WTC11 (cell line): Measurements from ENCODE around the gene CHN1. TPM values are rescaled to one million over a fixed set of nuclear protein-coding genes. Genes with fewer than 3 reads are reported as not detected.

Experiments used
- ATAC-seq: fragments of 200-7000 bp; cut with Tn5 transposase; 2 replicates; pipeline ENCODE4 v1.10.0; 2021; ENCODE audit warnings: mild to moderate bottlenecking, moderate library complexity
- CTCF ChIA-PET: fragments of 300-600 bp; sonication (Branson Sonifier 250); formaldehyde crosslinking; loops from one replicate; lab custom pipeline; 2021; ENCODE audit warnings: antibody characterized with exemption; lab: Charles Lee
- POLR2A ChIA-PET: fragments of 350-600 bp; sonication (Branson Sonifier 250); formaldehyde crosslinking; loops from one replicate; lab custom pipeline; 2021; ENCODE audit warnings: antibody characterized with exemption; lab: Charles Lee
- DNase-seq: peaks from one replicate; pipeline ENCODE4 v3.0.0; 2021; ENCODE audit warnings: low spot score
- H3K27ac Mint-ChIP-seq: 2 replicates; pipeline ENCODE4 v1.8.0; 2021; ENCODE audit warnings: mixed read lengths
- H3K27me3 Mint-ChIP-seq: 2 replicates; pipeline ENCODE4 v1.8.0; 2021; ENCODE audit warnings: low read depth, mild to moderate bottlenecking, moderate library complexity, mixed read lengths
- H3K36me3 Mint-ChIP-seq: 2 replicates; pipeline ENCODE4 v1.8.0; 2021; ENCODE audit warnings: mixed read lengths
- H3K4me1 Mint-ChIP-seq: 2 replicates; pipeline ENCODE4 v1.8.0; 2022; ENCODE audit warnings: mixed read lengths
- H3K4me3 Mint-ChIP-seq: 2 replicates; pipeline ENCODE4 v1.8.0; 2021; ENCODE audit warnings: mild to moderate bottlenecking, moderate library complexity, mixed read lengths
- H3K9me3 Mint-ChIP-seq: 2 replicates; pipeline ENCODE4 v1.8.0; 2021; ENCODE audit warnings: mixed read lengths
- ARID4B ChIP-seq: sonication (generic); formaldehyde crosslinking; IDR thresholded peaks from 2 replicates; pipeline ENCODE4 v1.8.0; 2023; ENCODE audit warnings: missing genetic modification reagents, mild to moderate bottlenecking, borderline replicate concordance
- ATF3 ChIP-seq: sonication (generic); formaldehyde crosslinking; conservative IDR thresholded peaks from 2 replicates; pipeline ENCODE4 v1.8.1; 2022; ENCODE audit warnings: mild to moderate bottlenecking, missing genetic modification reagents
- ATF6 ChIP-seq: sonication (generic); formaldehyde crosslinking; IDR thresholded peaks from 2 replicates; pipeline ENCODE4 v1.8.1; 2023; ENCODE audit warnings: mild to moderate bottlenecking, missing genetic modification reagents
- CREB1 ChIP-seq: sonication (generic); formaldehyde crosslinking; IDR thresholded peaks from 2 replicates; pipeline ENCODE4 v1.8.0; 2023; ENCODE audit warnings: mild to moderate bottlenecking, missing genetic modification reagents
- GABPB1 ChIP-seq: sonication (generic); formaldehyde crosslinking; IDR thresholded peaks from 2 replicates; pipeline ENCODE4 v1.8.1; 2023; ENCODE audit warnings: mild to moderate bottlenecking, missing genetic modification reagents
- HMGA2 ChIP-seq: fragments of 250-450 bp; sonication (Bioruptor Pico); IDR thresholded peaks from 2 replicates; pipeline ENCODE4 v1.4.0; 2021; ENCODE audit warnings: mild to moderate bottlenecking, moderate library complexity
- IRF1 ChIP-seq: sonication (generic); formaldehyde crosslinking; IDR thresholded peaks from 2 replicates; pipeline ENCODE4 v1.8.0; 2023; ENCODE audit warnings: missing genetic modification reagents
- JUN ChIP-seq: sonication (generic); formaldehyde crosslinking; IDR thresholded peaks from 2 replicates; pipeline ENCODE4 v1.8.0; 2023; ENCODE audit warnings: mild to moderate bottlenecking, missing genetic modification reagents
- KAT7 ChIP-seq: sonication (generic); formaldehyde crosslinking; IDR thresholded peaks from 2 replicates; pipeline ENCODE4 v1.8.1; 2023; ENCODE audit warnings: missing genetic modification reagents, mild to moderate bottlenecking, borderline replicate concordance
- MAX ChIP-seq: sonication (generic); formaldehyde crosslinking; IDR thresholded peaks from 2 replicates; pipeline ENCODE4 v1.8.0; 2022; ENCODE audit warnings: mild to moderate bottlenecking, missing genetic modification reagents
- MXD4 ChIP-seq: fragments of 250-450 bp; sonication (Bioruptor Pico); IDR thresholded peaks from 2 replicates; pipeline ENCODE4 v1.8.0; 2021; ENCODE audit warnings: mild to moderate bottlenecking, moderate library complexity, borderline replicate concordance
- PRDM15 ChIP-seq: sonication (generic); formaldehyde crosslinking; IDR thresholded peaks from 2 replicates; pipeline ENCODE4 v1.8.0; 2022; ENCODE audit warnings: missing genetic modification reagents
- RELA ChIP-seq: sonication (generic); formaldehyde crosslinking; IDR thresholded peaks from 2 replicates; pipeline ENCODE4 v1.8.1; 2022; ENCODE audit warnings: missing genetic modification reagents, mild to moderate bottlenecking, borderline replicate concordance
- SMAD3 ChIP-seq: sonication (generic); formaldehyde crosslinking; IDR thresholded peaks from 2 replicates; pipeline ENCODE4 v1.8.0; 2022; ENCODE audit warnings: missing genetic modification reagents, mild to moderate bottlenecking, borderline replicate concordance
- SMAD4 ChIP-seq: sonication (generic); formaldehyde crosslinking; IDR thresholded peaks from 2 replicates; pipeline ENCODE4 v1.8.0; 2022; ENCODE audit warnings: mild to moderate bottlenecking, missing genetic modification reagents
- SOX15 ChIP-seq: fragments of 250-450 bp; sonication (Bioruptor Pico); IDR thresholded peaks from 2 replicates; pipeline ENCODE4 v1.9.0; 2021; ENCODE audit warnings: mild to moderate bottlenecking
- TEAD4 ChIP-seq: sonication (generic); formaldehyde crosslinking; IDR thresholded peaks from 2 replicates; pipeline ENCODE4 v1.8.0; 2022; ENCODE audit warnings: mild to moderate bottlenecking, missing genetic modification reagents
- ZBTB21 ChIP-seq: sonication (generic); formaldehyde crosslinking; IDR thresholded peaks from 2 replicates; pipeline ENCODE4 v1.8.1; 2023; ENCODE audit warnings: mild to moderate bottlenecking, missing genetic modification reagents, borderline replicate concordance
- ZNF396 ChIP-seq: fragments of 250-450 bp; sonication (Bioruptor Pico); IDR thresholded peaks from 2 replicates; pipeline ENCODE4 v1.8.0; 2021; ENCODE audit warnings: mild to moderate bottlenecking, moderate library complexity, borderline replicate concordance
- ZNF416 ChIP-seq: fragments of 250-450 bp; sonication (Bioruptor Pico); IDR thresholded peaks from 2 replicates; pipeline ENCODE4 v1.9.0; 2021; ENCODE audit warnings: mild to moderate bottlenecking, inconsistent platforms
- ZNF532 ChIP-seq: fragments of 250-450 bp; sonication (Bioruptor Pico); IDR thresholded peaks from 2 replicates; pipeline ENCODE4 v1.9.0; 2021; ENCODE audit warnings: mild to moderate bottlenecking, borderline replicate concordance
- total RNA-seq: library from RNA; stranded (reverse); gene quantifications from 3 replicates; pipeline ENCODE4 v1.2.3, GENCODE V29; 2021

The CHN1 gene
- total RNA-seq, 1 experiment from 2014 or later, result 30.0 TPM

- Mint-ChIP-seq H3K9me3 (no peaks in the 10 kb centered on the region), H3K27ac (no peak overlapping the region), H3K36me3 (no peaks in the 10 kb centered on the region), H3K4me3 (no peak overlapping the region), H3K27me3 (no peaks in the 10 kb centered on the region; the same call in 1 of the 2 replicates), H3K4me1 (no peaks in the 10 kb centered on the region)
- TF ChIP-seq CREB1 (CRISPR knock-in tag) (no peak), SOX15 (CRISPR knock-in tag) (no peak), ZBTB21 (CRISPR knock-in tag) (no peak), MXD4 (no peak), SMAD4 (CRISPR knock-in tag) (no peak), ATF6 (CRISPR knock-in tag) (no peak), ATF3 (CRISPR knock-in tag) (no peak), RELA (CRISPR knock-in tag) (no peak), KAT7 (no peak), SMAD3 (CRISPR knock-in tag) (no peak), IRF1 (CRISPR knock-in tag) (no peak), ZNF532 (CRISPR knock-in tag) (no peak), ZNF396 (CRISPR knock-in tag) (no peak), ZNF416 (CRISPR knock-in tag) (no peak)
- ChIA-PET CTCF (interaction anchor here (1.7 kb wide), 1 partner anchor 299 kb away, joined by 6 read pairs; no protein-coding TSS in a partner anchor), POLR2A (no interaction called here)
- DNase-seq, result no peak
- no peak for ATAC-seq
Observed at GRCh38 chr2:175048275-175048674, 43.1 kb upstream of the CHN1 start.

- Mint-ChIP-seq H3K9me3 (peaks cover 10% of the 10 kb centered on the region), H3K27me3 (no peaks in the 10 kb centered on the region), H3K36me3 (no peaks in the 10 kb centered on the region), H3K4me1 (no peaks in the 10 kb centered on the region; the same call in 1 of the 2 replicates), H3K4me3 (no peak overlapping the region), H3K27ac (no peak overlapping the region)
- DNase-seq, result no peak
- ChIA-PET POLR2A (no interaction called here), CTCF (interaction anchor here (1.0 kb wide), 1 partner anchor 342 kb away, joined by 3 read pairs; no protein-coding TSS in a partner anchor)
- no peak for ATAC-seq
- TF ChIP-seq PRDM15 (CRISPR knock-in tag) (no peak), TEAD4 (CRISPR knock-in tag) (no peak), MAX (CRISPR knock-in tag) (no peak), HMGA2 (CRISPR knock-in tag) (no peak), ARID4B (CRISPR knock-in tag) (no peak), GABPB1 (no peak), JUN (CRISPR knock-in tag) (no peak)
Observed at GRCh38 chr2:175039490-175039889, 34.3 kb upstream of the CHN1 start.
